Loucy (cell line): ENCODE measurements around the gene TBC1D8.
A peak's percentile ranks its signal among the peaks of the same experiment; 100 is the strongest.

Experiments used
- H2AFZ ChIP-seq: fragments of 200-600 bp; sonication (generic); 2 replicates; pipeline ENCODE4 v1.6.0; 2016; ENCODE audit warnings: antibody characterized with exemption, mild to moderate bottlenecking, low read length, moderate library complexity
- H3F3A ChIP-seq: fragments of 200-600 bp; 2 replicates; pipeline ENCODE4 v1.6.0; 2016; ENCODE audit warnings: antibody characterized with exemption, low read depth, mild to moderate bottlenecking
- H3K27me3 ChIP-seq: fragments of 200-600 bp; sonication (generic); 2 replicates; pipeline ENCODE4 v1.6.1; 2014; ENCODE audit warnings: low read length, mild to moderate bottlenecking; ENCODE audit not compliant: insufficient read depth, poor library complexity, severe bottlenecking
- H3K36me3 ChIP-seq: fragments of 200-600 bp; sonication (generic); 2 replicates; pipeline ENCODE4 v1.6.1; 2016; ENCODE audit warnings: low read length; ENCODE audit not compliant: insufficient read depth
- H3K4me1 ChIP-seq: fragments of 200-600 bp; sonication (generic); 2 replicates; pipeline ENCODE4 v1.5.1; 2014; ENCODE audit warnings: low read length, mild to moderate bottlenecking; ENCODE audit not compliant: insufficient read depth, poor library complexity, severe bottlenecking
- H3K4me2 ChIP-seq: fragments of 200-600 bp; sonication (generic); 2 replicates; pipeline ENCODE4 v1.6.0; 2014; ENCODE audit warnings: antibody characterized with exemption, low read length, low read depth, mild to moderate bottlenecking; ENCODE audit not compliant: poor library complexity, severe bottlenecking
- H3K4me3 ChIP-seq: fragments of 200-600 bp; sonication (generic); 2 replicates; pipeline ENCODE4 v1.5.1; 2014; ENCODE audit warnings: low read length, mild to moderate bottlenecking, mixed read lengths; ENCODE audit not compliant: poor library complexity, severe bottlenecking
- H3K79me2 ChIP-seq: fragments of 200-600 bp; sonication (generic); 2 replicates; pipeline ENCODE4 v1.6.1; 2014; ENCODE audit warnings: low read length; ENCODE audit not compliant: insufficient read depth
- H3K9ac ChIP-seq: fragments of 200-600 bp; sonication (generic); 2 replicates; pipeline ENCODE4 v1.6.0; 2014; ENCODE audit warnings: mild to moderate bottlenecking, low read depth, low read length, moderate library complexity; ENCODE audit not compliant: poor library complexity, severe bottlenecking
- H3K9me2 ChIP-seq: fragments of 200-600 bp; sonication (generic); replicated peaks from 2 replicates; pipeline ENCODE4 v1.6.1; 2016; ENCODE audit warnings: low read depth, low read length, mixed read lengths
- H3K9me3 ChIP-seq: fragments of 200-600 bp; sonication (generic); 2 replicates; pipeline ENCODE4 v1.6.1; 2014; ENCODE audit warnings: mild to moderate bottlenecking, antibody characterized with exemption, low read length, low read depth; ENCODE audit not compliant: insufficient read depth
- H4K20me1 ChIP-seq: fragments of 200-600 bp; sonication (generic); 2 replicates; pipeline ENCODE4 v1.6.0; 2014; ENCODE audit warnings: antibody characterized with exemption, low read length, mild to moderate bottlenecking; ENCODE audit not compliant: insufficient read depth, poor library complexity, severe bottlenecking
- CTCF ChIP-seq: fragments of 200-600 bp; sonication (generic); conservative IDR thresholded peaks from 2 replicates; pipeline ENCODE4 v1.5.1; 2014; ENCODE audit warnings: mild to moderate bottlenecking, antibody characterized with exemption, low read length
- EZH2phosphoT487 ChIP-seq: fragments of 200-600 bp; IDR thresholded peaks from 2 replicates; pipeline ENCODE4 v1.6.1; 2018; ENCODE audit warnings: antibody characterized with exemption, mild to moderate bottlenecking, moderate library complexity, borderline replicate concordance

The TBC1D8 gene

GRCh38 chr2:101011152-101011551 is 140.0 kb downstream of the TBC1D8 start:
- no peaks in the 10 kb centered on the region for H3K9me3 ChIP-seq
- TF ChIP-seq CTCF (no peak), EZH2phosphoT487 (no peak)
- no peak overlapping the region for H3K4me2 ChIP-seq
- H3K4me1 ChIP-seq: peaks cover 6% of the 10 kb centered on the region
- H3K9me2 ChIP-seq: no peaks in the 10 kb centered on the region
- H3K79me2 ChIP-seq: peaks cover 4% of the 10 kb centered on the region; the same call in 1 of the 2 replicates
- peaks cover 15% of the 10 kb centered on the region; the same call in 1 of the 2 replicates for H3K36me3 ChIP-seq
- no peak overlapping the region for H3K4me3 ChIP-seq
- H3K9ac ChIP-seq: no peak overlapping the region
- peaks cover 9% of the 10 kb centered on the region for H4K20me1 ChIP-seq
- H3K27me3 ChIP-seq: no peaks in the 10 kb centered on the region
- no peak overlapping the region for H2AFZ ChIP-seq
- no peaks in the 10 kb centered on the region for H3F3A ChIP-seq

GRCh38 chr2:101007415-101008345 is 143.5 kb downstream of the TBC1D8 start:
- Histone ChIP-seq H3K36me3 (peaks cover 39% of the 10 kb centered on the region; the same call in 1 of the 2 replicates), H3F3A (no peaks in the 10 kb centered on the region), H3K4me3 (no peak overlapping the region), H2AFZ (no peak overlapping the region), H3K9ac (no peak overlapping the region), H3K9me2 (no peaks in the 10 kb centered on the region), H3K4me1 (peaks cover 19% of the 10 kb centered on the region), H3K27me3 (peaks cover 2% of the 10 kb centered on the region), H3K79me2 (peaks cover 39% of the 10 kb centered on the region), H4K20me1 (peaks cover 33% of the 10 kb centered on the region), H3K9me3 (no peaks in the 10 kb centered on the region), H3K4me2 (no peak overlapping the region)
- TF ChIP-seq EZH2phosphoT487 (no peak), CTCF (no peak)

GRCh38 chr2:101006065-101006715 is 145.0 kb downstream of the TBC1D8 start:
- H2AFZ ChIP-seq: no peak overlapping the region

More at GRCh38 chr2:101006065-101006715, 145.0 kb downstream of the TBC1D8 start:
- peaks cover 39% of the 10 kb centered on the region; the same call in 1 of the 2 replicates for H3K36me3 ChIP-seq
- peaks cover 45% of the 10 kb centered on the region for H3K79me2 ChIP-seq
- no peaks in the 10 kb centered on the region for H3K9me3 ChIP-seq
- TF ChIP-seq EZH2phosphoT487 (no peak), CTCF (no peak)
- H3K4me1 ChIP-seq: peaks cover 19% of the 10 kb centered on the region
- H3K4me3 ChIP-seq: no peak overlapping the region
- H3K27me3 ChIP-seq: peaks cover 11% of the 10 kb centered on the region
- no peak overlapping the region for H3K9ac ChIP-seq
- H3K9me2 ChIP-seq: no peaks in the 10 kb centered on the region
- H3K4me2 ChIP-seq: peak overlapping the region; percentile 82
- peaks cover 34% of the 10 kb centered on the region for H4K20me1 ChIP-seq
- no peaks in the 10 kb centered on the region for H3F3A ChIP-seq
